Measurements from ENCODE around the gene PPP2R5D.
"Not testable (repeated sequence)": the region's sequence is repeated elsewhere in the genome, so short reads cannot be mapped to it uniquely, and the experiment has no call there.

PPP2R5D gene

DNA sequence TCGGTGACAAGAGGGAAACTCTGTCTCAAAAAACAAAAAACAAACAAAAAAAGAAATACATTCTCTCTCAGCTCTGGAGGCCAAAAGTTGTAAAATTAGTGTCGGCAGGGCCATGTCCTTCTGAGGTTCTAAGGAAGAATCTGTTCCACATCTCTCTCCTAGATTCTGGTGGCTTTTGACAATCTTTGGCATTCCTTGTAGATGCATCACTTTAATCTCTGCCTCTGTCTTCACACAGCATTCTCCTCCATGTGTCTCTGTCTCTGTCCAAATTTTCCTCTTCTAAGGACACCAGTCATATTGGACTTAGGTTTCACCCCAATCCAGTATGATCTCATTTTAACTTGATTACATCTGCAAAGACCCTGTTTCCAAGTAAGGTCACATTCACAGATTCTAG, 9.1 kb downstream of the PPP2R5D start:
- DNase-seq (ENCODE audit: low read depth in 2 of 2), result no peak

DNA sequence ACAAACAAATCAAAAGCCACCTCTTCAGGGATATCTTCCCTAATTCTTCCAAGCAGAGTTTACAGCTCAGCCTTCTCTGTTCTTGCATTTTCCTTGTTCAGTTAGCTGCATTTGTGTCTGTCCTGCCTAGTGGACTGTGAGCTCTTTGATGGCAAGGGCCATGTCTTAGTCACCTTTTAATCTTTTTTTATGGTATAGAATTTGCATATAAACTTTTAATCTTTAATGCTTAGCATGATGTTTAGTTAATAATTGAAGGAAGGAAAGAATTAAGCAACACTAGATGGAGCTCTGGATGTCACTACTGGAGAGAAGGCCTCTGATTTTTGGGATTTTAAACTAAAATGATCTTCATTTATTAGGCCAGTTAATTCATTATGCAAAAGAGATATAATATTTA, 12.1 kb downstream of the PPP2R5D start:
- DNase-seq (ENCODE audit: low read depth in 2 of 2), result no peak

DNA sequence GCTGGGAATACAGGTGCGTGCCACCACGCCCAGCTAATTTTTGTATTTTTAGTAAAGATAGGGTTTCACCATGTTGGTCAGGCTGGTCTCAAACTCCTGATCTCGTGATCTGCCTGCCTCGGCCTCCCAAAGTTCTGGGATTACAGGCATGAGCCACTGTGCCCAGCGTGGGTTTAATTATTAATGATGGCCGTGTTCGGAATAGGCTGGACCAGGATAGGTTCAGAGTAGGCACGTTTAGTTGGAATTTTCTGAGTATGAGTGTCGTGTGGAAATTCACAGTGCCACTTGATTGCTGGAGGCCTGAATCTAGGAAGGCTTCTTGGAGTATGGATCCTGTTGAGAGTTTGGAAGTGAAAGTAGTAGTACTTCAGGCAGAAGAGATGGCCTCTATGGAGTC, 13.8 kb downstream of the PPP2R5D start:
- not testable (repeated sequence) for DNase-seq (ENCODE audit: low read depth in 2 of 2)

DNA sequence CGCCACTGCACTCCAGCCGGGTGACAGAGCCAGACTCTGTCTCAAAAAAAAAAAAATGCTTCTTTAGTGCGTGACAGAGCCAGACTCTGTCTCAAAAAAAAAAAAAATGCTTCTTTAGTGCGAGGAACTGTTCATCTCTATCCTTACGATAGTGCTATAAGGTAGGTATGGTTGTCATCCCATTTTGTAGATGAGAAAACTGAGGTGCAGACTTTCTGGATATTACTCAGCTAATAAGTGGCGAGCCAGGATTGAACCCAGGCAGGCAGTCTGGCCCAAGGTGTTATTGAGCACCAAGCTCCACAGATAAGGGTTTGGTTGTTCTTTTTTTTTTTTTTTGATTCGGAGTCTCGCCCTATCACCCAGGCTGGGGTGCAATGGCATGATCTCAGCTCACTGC, 17.5 kb downstream of the PPP2R5D start:
- DNase-seq (ENCODE audit: low read depth in 2 of 2), result no peak

DNA sequence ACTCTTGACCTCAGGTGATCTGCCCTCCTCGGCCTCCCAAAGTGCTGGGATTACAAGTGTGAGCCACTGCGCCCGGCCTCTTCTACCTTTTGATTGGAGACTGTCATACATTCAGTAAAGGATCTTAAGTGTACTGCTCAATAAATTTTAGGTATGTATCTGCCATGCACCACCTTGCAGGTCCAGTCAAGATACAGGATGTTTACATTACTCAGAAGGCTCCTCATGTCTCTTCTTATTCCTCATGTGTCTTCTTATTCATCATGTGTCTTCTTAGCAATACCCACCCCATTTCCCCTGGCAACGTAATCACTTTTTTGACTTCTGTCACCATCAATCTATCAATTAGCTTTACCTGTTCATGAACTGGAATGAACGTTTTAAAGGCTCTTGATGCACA, 21.5 kb downstream of the PPP2R5D start:
- no peak for DNase-seq (ENCODE audit: low read depth in 2 of 2)

DNA sequence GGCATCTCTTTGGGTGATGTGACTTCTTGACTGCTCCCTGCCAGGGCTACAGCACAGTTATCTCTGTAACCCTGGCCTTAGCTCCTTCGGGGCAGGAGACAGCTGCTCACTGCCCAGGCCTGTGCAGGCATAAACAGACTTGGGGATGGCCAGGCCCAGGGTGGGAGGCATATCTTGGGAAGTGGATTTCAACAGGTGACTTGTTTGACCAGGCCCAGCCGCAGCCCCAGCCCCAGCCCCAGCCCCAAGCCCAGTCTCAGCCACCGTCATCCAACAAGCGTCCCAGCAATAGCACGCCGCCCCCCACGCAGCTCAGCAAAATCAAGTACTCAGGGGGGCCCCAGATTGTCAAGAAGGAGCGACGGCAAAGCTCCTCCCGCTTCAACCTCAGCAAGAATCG, 21.9 kb downstream of the PPP2R5D start:
- no peak for DNase-seq (ENCODE audit: low read depth in 2 of 2)

DNA sequence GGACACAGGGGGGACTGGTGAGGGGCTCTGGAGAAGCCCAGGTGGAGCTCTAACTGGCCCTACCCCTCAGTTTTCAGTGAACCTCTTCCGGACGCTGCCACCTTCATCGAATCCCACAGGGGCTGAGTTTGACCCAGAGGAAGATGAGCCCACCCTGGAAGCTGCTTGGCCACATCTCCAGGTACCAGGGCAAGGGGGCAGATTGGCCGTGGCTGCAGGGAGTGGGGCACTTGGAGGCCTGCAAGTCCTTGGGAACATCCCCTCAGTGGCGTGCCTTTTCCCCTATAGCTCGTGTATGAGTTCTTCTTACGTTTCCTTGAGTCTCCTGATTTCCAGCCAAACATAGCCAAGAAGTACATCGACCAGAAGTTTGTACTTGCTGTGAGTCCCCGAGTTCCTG, 22.8 kb downstream of the PPP2R5D start:
- DNase-seq (ENCODE audit: low read depth in 2 of 2), result no peak

DNA sequence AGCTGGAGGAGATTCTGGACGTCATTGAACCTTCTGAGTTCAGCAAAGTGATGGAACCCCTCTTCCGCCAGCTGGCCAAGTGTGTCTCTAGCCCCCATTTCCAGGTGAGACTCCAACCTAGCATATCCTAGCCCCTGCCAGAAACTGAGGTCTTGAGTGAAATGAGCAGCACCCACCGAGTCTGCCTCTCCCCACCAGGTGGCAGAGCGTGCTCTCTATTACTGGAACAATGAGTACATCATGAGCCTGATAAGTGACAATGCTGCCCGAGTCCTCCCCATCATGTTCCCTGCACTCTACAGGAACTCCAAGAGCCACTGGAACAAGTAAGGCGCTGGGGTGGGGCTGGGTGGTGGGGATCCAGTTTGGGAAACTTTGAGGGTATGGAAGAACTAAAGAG, 24.8 kb downstream of the PPP2R5D start:
- no peak for DNase-seq (ENCODE audit: low read depth in 2 of 2)

DNA sequence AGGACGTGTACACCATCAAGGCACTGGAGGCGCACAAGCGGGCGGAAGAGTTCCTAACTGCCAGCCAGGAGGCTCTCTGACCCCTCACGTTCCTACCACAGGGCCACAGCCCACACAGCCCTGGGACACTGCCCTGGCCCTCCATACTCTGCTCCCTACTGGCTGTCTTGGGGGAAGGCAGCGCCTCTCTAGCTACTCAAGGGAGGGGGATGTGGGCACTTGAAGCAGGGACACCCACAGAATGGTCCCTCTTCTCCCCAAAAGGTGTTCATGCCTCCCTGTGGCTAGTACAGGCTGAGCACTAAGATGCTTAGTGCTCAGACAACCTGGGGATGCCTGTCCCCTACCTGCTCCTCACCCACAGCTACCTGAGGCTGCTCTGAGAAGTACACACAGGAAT, 26.8 kb downstream of the PPP2R5D start:
- no peak for DNase-seq (ENCODE audit: low read depth in 2 of 2)

DNA sequence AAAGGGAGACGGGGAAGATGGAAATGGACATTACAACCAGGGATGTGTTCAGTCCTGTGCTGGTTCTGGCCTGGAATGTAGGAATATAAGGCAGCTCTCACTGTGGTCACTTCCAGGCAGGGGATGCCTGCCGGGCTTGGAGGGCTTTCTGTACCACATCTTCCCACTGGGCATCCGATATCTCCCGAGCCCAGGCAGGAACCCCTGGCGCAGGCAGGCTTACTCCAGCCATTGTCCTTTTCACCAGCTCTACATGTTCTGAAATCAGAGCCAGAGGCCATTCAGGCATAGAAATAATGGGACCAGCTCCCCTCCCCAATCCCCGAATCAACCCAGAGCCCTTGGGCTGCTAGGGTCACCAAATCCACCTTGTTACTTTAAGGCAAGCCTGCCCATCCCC, 28.0 kb downstream of the PPP2R5D start:
- DNase-seq (ENCODE audit: low read depth in 2 of 2), result no peak

DNA sequence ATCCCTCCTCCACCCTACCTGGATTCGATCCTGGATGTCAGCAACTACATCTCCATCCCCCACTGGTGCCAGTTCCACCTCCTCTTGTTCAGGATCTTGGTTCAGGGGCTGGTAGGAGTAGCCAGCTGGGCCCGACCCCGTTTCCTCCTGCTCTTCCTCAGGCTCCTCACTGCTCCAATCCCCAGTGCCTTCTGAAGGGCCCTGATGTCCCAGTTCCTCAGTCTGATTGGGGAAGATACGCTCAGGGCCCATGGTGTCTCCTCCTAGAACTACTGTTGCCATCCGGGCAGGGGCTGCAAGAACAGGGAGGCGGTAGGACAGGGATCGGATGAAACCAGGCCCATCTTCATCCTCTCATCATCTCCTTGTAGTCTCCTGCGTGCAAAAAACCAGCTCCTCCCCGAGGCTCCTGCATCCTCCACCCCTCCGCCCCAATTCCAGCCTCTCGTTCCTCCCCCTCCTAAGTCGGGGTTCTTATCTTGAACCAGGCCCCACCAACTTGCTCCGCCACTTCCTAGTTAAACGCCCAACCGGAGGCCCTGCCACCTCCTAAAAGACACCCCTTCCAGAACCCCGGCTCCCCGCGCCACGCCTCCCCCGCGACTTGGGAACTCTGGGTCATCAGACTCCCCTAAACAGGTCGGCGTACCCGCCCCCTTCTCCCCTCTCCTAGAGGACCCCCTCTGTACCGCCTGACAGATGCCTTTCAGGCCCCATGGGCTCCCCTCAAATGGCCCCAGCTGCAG, 28.9 kb downstream of the PPP2R5D start:
- no peak for DNase-seq (ENCODE audit: low read depth in 2 of 2)

DNA sequence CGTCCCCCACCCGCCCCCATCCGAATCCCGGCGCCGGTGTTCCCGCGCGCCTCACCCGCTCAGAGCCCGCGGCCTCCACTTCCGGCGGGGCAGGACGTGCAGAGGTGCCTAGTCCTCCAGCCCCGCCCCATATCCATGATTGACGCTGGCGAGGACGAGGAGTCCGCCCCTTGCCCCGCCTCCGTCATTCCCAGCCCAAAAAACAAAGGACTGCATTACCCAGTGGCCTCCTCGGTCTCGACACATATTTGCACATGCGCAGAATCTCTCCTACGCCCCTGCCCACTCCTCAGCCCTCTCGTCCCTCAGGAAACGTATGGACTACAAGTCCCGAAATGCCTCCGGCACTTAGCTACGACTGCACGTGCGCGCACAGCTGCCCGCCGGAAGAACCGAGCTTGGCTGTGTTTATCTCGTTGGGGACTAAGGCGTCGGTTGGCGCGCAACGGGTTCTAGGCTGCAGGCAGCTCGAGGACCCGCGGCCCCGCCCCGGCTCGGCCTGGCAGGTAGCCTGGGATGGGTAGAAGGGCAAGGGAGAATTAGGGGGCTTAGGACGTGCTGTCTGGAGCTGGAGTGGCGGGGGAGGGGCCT, 29.6 kb downstream of the PPP2R5D start, which contains the start of the genes KLHDC3 and MEA1:
Gene KLHDC3 (plus strand): TSS at position 407 of the 591 bp plus-strand sequence. CDS start 2,944 bp downstream, outside the sequence.
Gene MEA1 (minus strand): TSS at position 104 of the 591 bp plus-strand sequence. CDS start 133 bp downstream, outside the sequence.
- DNase-seq (ENCODE audit: low read depth in 2 of 2), result peak; percentile 98

DNA sequence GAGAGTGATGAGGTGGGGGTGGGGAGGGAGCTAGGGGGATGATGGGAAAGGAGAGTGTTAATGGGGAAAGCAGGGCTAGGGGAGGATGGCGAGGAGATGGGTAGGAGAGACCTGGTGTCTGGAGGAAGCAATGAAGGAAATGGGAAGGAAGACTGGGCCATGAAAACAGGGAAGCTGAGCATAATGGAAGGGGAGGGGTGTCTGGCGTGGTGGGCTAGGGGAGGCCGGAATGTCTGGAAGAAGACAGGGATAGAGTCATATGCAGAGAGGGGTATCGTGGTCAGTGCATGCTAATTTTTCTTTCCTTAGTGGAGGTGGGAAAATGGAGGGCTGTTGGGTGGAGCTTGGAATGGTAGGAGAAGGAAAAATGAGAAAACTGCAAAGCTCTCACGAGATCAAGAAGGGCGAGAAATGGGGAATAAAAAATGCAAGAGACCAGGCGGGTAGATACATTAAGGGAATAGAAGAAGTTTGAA, 30.1 kb downstream of the PPP2R5D start:
- DNase-seq (ENCODE audit: low read depth in 2 of 2), result no peak

DNA sequence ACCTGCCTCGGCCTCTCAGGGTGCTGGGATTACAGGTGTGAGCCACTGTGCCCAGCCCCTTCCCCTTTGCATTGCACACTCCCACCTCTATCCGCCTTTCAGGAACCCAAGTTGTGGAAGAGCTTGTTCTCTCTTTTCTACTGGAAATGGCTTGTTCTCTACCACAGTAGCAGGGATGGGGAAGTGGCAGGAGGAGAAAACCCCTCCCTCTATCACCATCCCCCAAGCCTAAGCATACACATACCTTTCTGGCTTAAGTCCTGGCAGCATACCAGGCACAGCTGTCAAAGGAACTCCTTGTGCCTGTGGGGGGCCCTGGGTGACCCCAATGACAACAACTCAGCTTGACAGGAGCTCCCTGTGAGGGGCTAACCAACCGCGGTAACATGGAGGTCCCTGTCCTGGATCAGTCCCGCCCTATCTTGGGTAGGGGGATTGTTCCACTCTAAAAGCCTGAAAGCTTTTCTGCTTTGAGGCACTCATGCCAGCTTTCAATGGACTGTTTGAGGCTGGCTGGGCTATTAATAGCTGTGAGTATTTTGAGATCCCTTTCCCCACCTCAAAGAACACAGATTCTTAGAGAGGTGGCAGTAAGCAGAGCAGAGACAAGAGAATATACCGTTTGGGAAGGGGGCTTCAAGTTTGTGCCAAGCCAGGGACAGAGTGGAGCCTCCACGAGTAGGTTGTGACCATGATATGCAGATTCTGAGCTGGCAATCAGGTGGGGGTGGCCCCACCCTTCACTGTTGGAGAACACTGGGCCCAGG, 32.0 kb downstream of the PPP2R5D start:
- DNase-seq (ENCODE audit: low read depth in 2 of 2), result no peak

DNA sequence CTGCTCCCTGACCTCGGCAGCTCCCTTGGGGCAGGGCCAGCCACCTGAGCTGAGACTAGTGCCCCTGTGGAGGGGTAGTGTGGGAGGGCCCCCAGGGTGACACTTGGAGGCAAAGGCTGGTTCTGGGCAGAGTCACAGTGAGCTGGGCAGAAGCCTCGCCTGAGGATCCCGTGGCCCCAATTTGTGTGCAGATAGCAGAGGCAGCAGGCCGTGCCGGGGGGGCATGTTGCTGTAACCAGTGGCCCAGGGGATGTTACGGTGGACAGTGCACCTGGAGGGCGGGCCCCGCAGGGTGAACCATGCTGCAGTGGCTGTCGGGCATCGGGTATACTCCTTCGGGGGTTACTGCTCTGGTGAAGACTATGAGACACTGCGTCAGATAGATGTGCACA, 32.6 kb downstream of the PPP2R5D start:
- no peak for DNase-seq (ENCODE audit: low read depth in 2 of 2)

DNA sequence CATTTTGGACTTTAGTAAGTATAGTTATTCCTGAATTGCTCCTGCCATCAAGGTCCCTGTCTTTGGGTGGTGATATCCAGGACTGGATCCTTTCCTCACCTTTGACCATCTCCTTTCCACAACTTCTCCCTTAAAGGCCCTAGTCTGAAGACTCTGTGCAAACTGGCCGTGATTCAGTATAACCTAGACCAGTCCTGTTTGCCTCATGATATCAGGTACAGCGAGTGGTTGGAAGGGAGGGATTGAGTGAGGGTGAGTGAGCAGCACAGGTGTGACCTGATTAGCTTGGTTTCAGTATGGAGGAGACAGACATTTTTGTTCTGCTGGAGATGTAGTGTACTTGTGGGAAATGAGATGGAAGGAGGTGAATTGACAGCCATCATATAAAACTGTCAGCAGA, 34.8 kb downstream of the PPP2R5D start:
- DNase-seq (ENCODE audit: low read depth in 2 of 2), result no peak

DNA sequence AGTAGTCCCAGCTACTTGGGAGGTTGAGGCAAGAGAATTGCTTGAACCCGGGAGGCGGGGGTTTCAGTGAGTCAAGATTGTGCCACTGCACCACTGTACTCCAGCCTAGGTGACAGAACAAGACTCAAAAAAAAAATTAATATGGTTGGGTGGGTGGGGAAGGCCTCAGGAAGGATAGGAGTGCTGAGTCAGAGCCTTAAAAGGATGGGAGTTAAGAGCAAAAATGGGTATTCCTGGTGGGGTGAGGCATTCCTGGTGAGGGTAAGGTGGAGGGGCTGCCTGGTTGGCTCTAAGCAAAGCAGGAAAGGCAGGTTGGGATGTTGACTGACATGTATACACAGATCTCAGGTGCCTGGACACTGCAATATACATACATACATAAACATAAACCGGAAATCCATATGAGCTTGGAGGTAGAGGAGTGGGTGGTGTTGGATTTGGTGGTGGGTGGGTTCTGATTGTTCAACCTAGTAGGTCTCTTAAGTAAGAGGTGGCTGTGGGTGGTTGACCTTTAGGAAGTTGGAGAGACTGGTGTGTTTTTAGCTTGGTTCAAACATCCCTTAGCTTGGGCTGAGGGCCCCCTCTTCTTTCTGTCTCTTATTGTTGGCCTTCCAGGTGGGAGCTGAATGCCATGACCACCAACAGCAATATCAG, 35.8 kb downstream of the PPP2R5D start:
- DNase-seq (ENCODE audit: low read depth in 2 of 2), result no peak

DNA sequence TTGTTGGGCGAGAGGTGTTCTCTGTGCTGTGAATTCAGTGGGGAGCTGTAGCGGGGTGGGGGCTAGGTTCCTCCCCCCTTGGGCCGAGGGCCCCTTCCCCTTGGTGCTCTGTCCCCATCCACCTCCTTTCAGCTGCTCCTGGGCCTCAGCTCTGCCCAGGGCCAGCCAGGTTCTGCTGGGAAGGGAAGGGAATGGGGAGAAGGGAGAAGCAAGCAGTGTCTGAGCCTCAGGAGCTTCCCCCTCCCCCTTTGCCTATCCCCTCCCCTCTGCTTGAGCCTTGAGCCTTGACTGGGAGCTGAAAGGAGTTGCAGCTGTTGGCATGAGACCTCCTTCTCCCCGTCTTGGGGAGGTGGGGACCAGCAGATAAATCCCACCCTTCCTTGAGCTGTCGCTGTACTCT, 36.5 kb downstream of the PPP2R5D start:
- no peak for DNase-seq (ENCODE audit: low read depth in 2 of 2)

DNA sequence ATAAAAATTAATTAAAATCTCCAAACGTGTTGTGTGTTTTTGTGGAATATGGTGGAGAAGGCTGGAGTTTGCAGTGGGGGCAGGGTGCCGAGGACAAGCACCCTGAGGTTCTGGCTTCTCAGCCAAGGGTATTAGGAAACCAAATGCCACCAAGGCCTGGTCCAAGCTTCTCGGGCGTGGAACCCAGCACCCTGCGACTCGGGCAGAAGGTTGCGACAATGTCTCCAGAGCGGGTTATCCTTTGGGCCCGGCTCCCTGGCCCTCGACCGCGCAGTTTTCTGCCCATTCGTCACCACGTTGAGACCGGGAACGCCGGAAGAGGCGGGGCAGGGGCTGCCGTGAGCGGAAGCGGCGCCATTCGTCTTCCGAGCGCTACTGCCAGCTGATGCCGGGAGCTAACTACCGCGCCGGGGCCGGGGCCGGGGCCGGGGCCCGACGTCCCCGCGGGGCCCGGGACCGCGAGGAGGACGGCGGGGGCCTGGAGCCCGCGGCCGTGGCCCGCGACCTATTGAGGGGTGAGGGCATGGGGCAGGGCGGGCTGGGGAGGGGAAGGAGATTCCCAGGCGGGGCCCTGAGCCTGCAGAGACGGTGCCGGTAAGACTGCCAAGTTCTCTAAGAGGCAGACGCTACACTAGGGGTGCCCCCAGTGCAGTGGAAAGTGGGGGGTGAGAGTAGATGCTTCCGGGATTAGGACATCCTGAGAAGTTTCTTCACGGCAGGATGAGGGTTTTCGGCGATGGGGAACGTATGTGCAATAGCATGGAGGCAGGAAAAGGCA, 37.1 kb downstream of the PPP2R5D start, which contains the start of gene RRP36:
Gene RRP36 (plus strand): TSS at position 354 of the 778 bp plus-strand sequence. CDS start 32 bp downstream, at position 386.
- DNase-seq (ENCODE audit: low read depth in 2 of 2), result peak; percentile 62 to 63

DNA sequence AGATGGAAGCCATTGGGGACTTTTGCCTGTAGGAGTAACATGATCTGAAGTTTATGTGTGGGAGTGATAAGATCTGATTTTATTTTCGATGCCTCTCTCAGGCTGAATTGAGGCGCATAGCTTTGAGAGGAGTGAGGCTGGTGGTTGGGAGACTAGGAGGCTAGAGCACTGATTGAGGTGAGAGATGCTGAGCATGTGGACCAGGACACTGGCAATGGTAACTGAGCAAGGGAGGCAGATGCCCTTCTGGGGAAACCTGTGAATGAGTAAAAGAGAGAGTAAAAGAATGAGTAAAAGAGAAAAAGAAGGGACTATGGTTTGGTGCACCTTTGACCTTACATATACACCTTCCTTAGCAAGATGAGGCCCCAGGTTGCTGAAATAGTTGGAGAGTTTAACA, 40.1 kb downstream of the PPP2R5D start:
- DNase-seq (ENCODE audit: low read depth in 2 of 2), result no peak

DNA sequence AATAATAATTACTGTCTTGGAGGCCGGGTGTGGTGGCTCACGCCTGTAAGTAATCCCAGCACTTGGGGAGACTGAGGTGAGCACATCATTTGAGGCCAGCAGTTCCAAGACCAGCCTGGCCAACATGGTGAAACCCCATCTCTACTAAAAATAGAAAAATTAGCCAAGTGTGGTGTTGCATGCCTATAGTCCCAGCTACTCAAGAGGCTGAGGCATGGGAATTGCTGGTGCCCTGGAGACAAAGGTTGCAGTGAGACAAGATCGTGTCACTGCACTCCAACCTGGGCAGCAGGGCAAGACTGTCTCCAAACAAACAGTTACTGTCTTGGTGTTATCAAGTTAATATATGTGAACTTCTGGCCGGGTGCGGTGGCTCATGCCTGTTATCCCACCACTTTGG, 42.0 kb downstream of the PPP2R5D start:
- no peak for DNase-seq (ENCODE audit: low read depth in 2 of 2)

Measured in activated CD4-positive, alpha-beta T cell treated with anti-CD3 and anti-CD28 coated beads for 24 hours (primary cell).